ENCODE measurements around the gene TSSK6. TPM values are rescaled to one million over a fixed set of nuclear protein-coding genes. Genes with fewer than 3 reads are reported as not detected.
A peak's percentile ranks its signal among the peaks of the same experiment; 100 is the strongest.

Gene TSSK6
- total RNA-seq, 2 experiments from 2014 or later: 5.8 to 6.5 TPM

DNA sequence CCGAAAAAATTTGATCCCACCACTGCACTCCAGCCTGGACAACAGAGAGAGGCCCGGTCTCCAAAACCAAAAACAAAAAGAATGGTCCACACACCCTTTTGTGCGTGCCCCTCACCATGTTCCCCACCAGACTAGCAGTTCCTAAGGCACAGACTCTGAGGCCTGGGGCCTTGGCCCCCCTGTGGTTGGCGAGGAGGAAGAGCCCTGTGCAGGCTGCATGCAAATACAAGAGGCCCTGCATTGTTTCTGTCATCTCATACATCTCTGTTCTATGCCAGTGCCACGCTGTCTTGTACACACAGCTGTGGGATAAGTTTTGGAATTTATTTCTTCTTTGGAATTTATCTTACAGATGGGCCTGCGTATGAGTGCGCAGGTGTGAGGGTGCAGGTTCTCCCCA lies 8.7 kb upstream of the TSSK6 start:
- POLR2A ChIA-PET: no interaction called here
- Mint-ChIP-seq H3K4me3 (no peak overlapping the region), H3K27me3 (no peaks in the 10 kb centered on the region), H3K4me1 (peaks cover 19% of the 10 kb centered on the region), H3K9me3 (no peaks in the 10 kb centered on the region), H3K36me3 (peaks cover 18% of the 10 kb centered on the region), H3K27ac (no peak overlapping the region)
- no peak for DNase-seq
- no peak for ATAC-seq (ENCODE audit: low read depth)

- POLR2A ChIA-PET: no interaction called here
These were observed 7.8 kb upstream of the TSSK6 start for GRCh38 chr19:19523177-19523576.

DNA sequence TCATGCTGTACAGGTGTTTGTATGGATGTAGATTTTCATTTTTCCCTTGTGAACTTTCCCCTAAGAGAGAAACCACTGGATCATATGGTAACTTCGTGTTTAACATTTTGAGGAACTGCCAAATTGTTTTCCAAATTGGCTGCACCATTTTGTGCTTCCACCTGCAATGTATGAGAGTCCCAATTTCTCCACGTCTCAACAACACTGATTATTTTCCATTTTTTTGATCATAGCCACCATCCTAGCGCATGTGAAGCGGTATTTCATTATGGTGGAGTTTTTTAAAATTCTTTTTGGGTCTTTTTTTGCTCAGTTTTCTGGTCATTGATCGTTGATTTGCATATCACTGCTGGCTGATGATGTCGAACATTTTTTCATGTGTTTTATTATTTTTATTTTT lies 5.6 kb upstream of the TSSK6 start:
- POLR2A ChIA-PET: no interaction called here
- H3K36me3 Mint-ChIP-seq: peaks cover 18% of the 10 kb centered on the region
- no peaks in the 10 kb centered on the region for H3K27me3 Mint-ChIP-seq
- no peaks in the 10 kb centered on the region for H3K9me3 Mint-ChIP-seq
- DNase-seq: no peak
- H3K27ac Mint-ChIP-seq: no peak overlapping the region
- H3K4me3 Mint-ChIP-seq: no peak overlapping the region
- H3K4me1 Mint-ChIP-seq: peaks cover 22% of the 10 kb centered on the region
- no peak for ATAC-seq (ENCODE audit: low read depth)

More at GRCh38 chr19:19523177-19523576, 7.8 kb upstream of the TSSK6 start:
- no peak for ATAC-seq (ENCODE audit: low read depth)
- peaks cover 19% of the 10 kb centered on the region for H3K4me1 Mint-ChIP-seq
- H3K36me3 Mint-ChIP-seq: peaks cover 18% of the 10 kb centered on the region
- H3K9me3 Mint-ChIP-seq: no peaks in the 10 kb centered on the region
- H3K27ac Mint-ChIP-seq: no peak overlapping the region
- DNase-seq: no peak
- no peak overlapping the region for H3K4me3 Mint-ChIP-seq
- H3K27me3 Mint-ChIP-seq: no peaks in the 10 kb centered on the region

DNA sequence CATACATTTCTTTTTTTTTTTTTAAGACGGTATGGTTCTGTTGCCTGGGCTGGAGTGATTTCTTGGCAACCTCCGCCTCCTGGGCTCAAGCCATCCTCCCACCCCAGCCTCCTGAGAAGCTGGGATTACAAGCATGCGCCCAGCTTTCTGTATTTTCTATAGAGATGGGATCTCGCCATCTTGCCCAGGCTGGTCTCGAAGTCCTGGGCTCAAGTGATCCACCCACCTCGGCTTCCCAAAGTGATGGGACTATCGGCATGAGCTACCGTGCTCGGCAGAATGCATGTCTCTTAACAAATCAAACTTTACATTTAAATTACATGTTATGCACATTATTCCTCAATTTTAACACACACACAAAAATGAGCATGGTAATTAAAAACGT lies 1.9 kb upstream of the TSSK6 start:
- H3K4me1 Mint-ChIP-seq: peaks cover 20% of the 10 kb centered on the region
- H3K27ac Mint-ChIP-seq: peak overlapping the region; percentile 92
- H3K9me3 Mint-ChIP-seq: no peaks in the 10 kb centered on the region
- POLR2A ChIA-PET: no interaction called here
- peak overlapping the region; percentile 89 for H3K4me3 Mint-ChIP-seq
- no peak for ATAC-seq (ENCODE audit: low read depth)
- H3K36me3 Mint-ChIP-seq: peaks cover 23% of the 10 kb centered on the region
- no peak for DNase-seq
- no peaks in the 10 kb centered on the region for H3K27me3 Mint-ChIP-seq

- Mint-ChIP-seq H3K36me3 (peaks cover 20% of the 10 kb centered on the region), H3K27me3 (no peaks in the 10 kb centered on the region), H3K9me3 (no peaks in the 10 kb centered on the region), H3K27ac (peak within 1 kb of the TSS; percentile 92), H3K4me3 (peak within 1 kb of the TSS; percentile 89), H3K4me1 (peaks cover 18% of the 10 kb centered on the region)
- ATAC-seq (ENCODE audit: low read depth): peak; percentile 89
- POLR2A ChIA-PET: interaction anchor here (0.6 to 2.1 kb wide), 20 partner anchors 8 to 993 kb away, joined by 3 to 15 read pairs (median 5); partner anchors contain the start of genes GATAD2A, MAU2, NR2C2AP and SUGP1
- peak; percentile 98 for DNase-seq
These were observed 533 bp upstream of the TSSK6 start, which contains the start of gene NDUFA13 for GRCh38 chr19:19515642-19516519. NDUFA13 (plus strand) TSS chr19:19516225; CDS start chr19:19516239, 14 bp downstream.

GRCh38 chr19:19514215-19514657 lies 1.1 kb downstream of the TSSK6 start:
- peak overlapping the region; percentile 22 for H3K4me3 Mint-ChIP-seq
- no peak overlapping the region for H3K27ac Mint-ChIP-seq
- DNase-seq: peak; percentile 48
- no peaks in the 10 kb centered on the region for H3K27me3 Mint-ChIP-seq
- H3K4me1 Mint-ChIP-seq: peaks cover 9% of the 10 kb centered on the region
- no peak for ATAC-seq (ENCODE audit: low read depth)
- H3K36me3 Mint-ChIP-seq: peaks cover 9% of the 10 kb centered on the region
- H3K9me3 Mint-ChIP-seq: no peaks in the 10 kb centered on the region
- POLR2A ChIA-PET: interaction anchor here (1.0 kb wide), 1 partner anchor 38 kb away, joined by 3 read pairs; no protein-coding TSS in a partner anchor

DNA sequence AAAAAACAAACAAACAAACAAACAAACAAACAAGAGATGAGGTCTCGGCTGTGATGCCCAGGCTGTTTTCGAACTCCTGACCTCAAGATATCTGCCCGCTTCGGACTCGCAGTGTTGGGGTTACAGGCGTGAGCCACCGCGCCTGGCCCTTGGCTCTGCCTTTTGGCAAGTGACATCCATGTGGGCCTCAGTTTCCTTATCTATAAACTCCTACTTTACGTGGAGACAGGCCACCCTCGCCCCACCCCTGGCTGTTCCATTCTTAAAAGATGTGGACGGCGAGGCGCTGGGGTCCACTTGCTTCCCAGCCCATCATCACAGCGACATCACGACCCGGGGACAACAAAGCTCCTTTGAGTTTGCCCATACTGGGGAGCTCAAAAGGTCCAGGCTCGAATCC lies 1.7 kb downstream of the TSSK6 start:
- peak overlapping the region; percentile 22 for H3K4me3 Mint-ChIP-seq
- peaks cover 7% of the 10 kb centered on the region for H3K4me1 Mint-ChIP-seq
- H3K27ac Mint-ChIP-seq: no peak overlapping the region
- ATAC-seq (ENCODE audit: low read depth) (no peak), DNase-seq (no peak)
- no peaks in the 10 kb centered on the region for H3K9me3 Mint-ChIP-seq
- H3K27me3 Mint-ChIP-seq: no peaks in the 10 kb centered on the region
- H3K36me3 Mint-ChIP-seq: peaks cover 7% of the 10 kb centered on the region
- POLR2A ChIA-PET: interaction anchor here (1.1 kb wide), 1 partner anchor 138 kb away, joined by 3 read pairs; no protein-coding TSS in a partner anchor

- no peaks in the 10 kb centered on the region for H3K27me3 Mint-ChIP-seq
- peak overlapping the region; percentile 11 for H3K27ac Mint-ChIP-seq
- POLR2A ChIA-PET: interaction anchor here (1.5 kb wide), 1 partner anchor 125 kb away, joined by 3 read pairs; no protein-coding TSS in a partner anchor
- peaks cover 15% of the 10 kb centered on the region for H3K36me3 Mint-ChIP-seq
- DNase-seq: no peak
- no peak for ATAC-seq (ENCODE audit: low read depth)
- no peak overlapping the region for H3K4me3 Mint-ChIP-seq
- no peaks in the 10 kb centered on the region for H3K9me3 Mint-ChIP-seq
- no peaks in the 10 kb centered on the region for H3K4me1 Mint-ChIP-seq
These were observed 4.9 kb downstream of the TSSK6 start for GRCh38 chr19:19510432-19510831.

- H3K9me3 Mint-ChIP-seq: no peaks in the 10 kb centered on the region
- no peaks in the 10 kb centered on the region for H3K27me3 Mint-ChIP-seq
- H3K4me3 Mint-ChIP-seq: no peak overlapping the region
- no peak overlapping the region for H3K27ac Mint-ChIP-seq
- POLR2A ChIA-PET: interaction anchor here (1.0 to 1.2 kb wide), 2 partner anchors 8 to 12 kb away, joined by 3 read pairs; partner anchors contain the start of gene NDUFA13
- no peaks in the 10 kb centered on the region for H3K4me1 Mint-ChIP-seq
- DNase-seq: no peak
- H3K36me3 Mint-ChIP-seq: peaks cover 16% of the 10 kb centered on the region
- ATAC-seq (ENCODE audit: low read depth): no peak
These were observed 7.1 kb downstream of the TSSK6 start for GRCh38 chr19:19508217-19508616.

- ATAC-seq (ENCODE audit: low read depth): no peak
- no peak overlapping the region for H3K27ac Mint-ChIP-seq
- POLR2A ChIA-PET: interaction anchor here (1.0 kb wide), 1 partner anchor 304 kb away, joined by 3 read pairs; the partner anchor contains the start of gene NR2C2AP
These were observed 8.0 kb downstream of the TSSK6 start for GRCh38 chr19:19507354-19507753.

GRCh38 chr19:19506592-19506991 lies 8.8 kb downstream of the TSSK6 start:
- H3K4me3 Mint-ChIP-seq: no peak overlapping the region
- POLR2A ChIA-PET: no interaction called here
- no peak for DNase-seq
- no peak overlapping the region for H3K27ac Mint-ChIP-seq
- no peaks in the 10 kb centered on the region for H3K27me3 Mint-ChIP-seq
- no peaks in the 10 kb centered on the region for H3K4me1 Mint-ChIP-seq
- H3K9me3 Mint-ChIP-seq: no peaks in the 10 kb centered on the region
- H3K36me3 Mint-ChIP-seq: peaks cover 22% of the 10 kb centered on the region
- no peak for ATAC-seq (ENCODE audit: low read depth)

More at GRCh38 chr19:19507354-19507753, 8.0 kb downstream of the TSSK6 start:
- Mint-ChIP-seq H3K4me3 (no peak overlapping the region), H3K4me1 (no peaks in the 10 kb centered on the region), H3K9me3 (no peaks in the 10 kb centered on the region), H3K36me3 (peaks cover 20% of the 10 kb centered on the region), H3K27me3 (no peaks in the 10 kb centered on the region)
- DNase-seq: no peak

- Mint-ChIP-seq H3K27ac (no peak overlapping the region), H3K36me3 (peaks cover 26% of the 10 kb centered on the region), H3K27me3 (no peaks in the 10 kb centered on the region), H3K4me1 (no peaks in the 10 kb centered on the region), H3K4me3 (no peak overlapping the region), H3K9me3 (no peaks in the 10 kb centered on the region)
- ATAC-seq (ENCODE audit: low read depth) (no peak), DNase-seq (no peak)
- POLR2A ChIA-PET: no interaction called here
These were observed 9.6 kb downstream of the TSSK6 start for GRCh38 chr19:19505669-19506326.
